Panc1 (cell line): ENCODE measurements around the gene FBXW4. TPM values are rescaled to one million over a fixed set of nuclear protein-coding genes. Genes with fewer than 3 reads are reported as not detected.

ENCODE experiments used
- ATAC-seq: fragments of 200-7000 bp; cut with Tn5 transposase; 2 replicates; pipeline ENCODE4 v1.9.1; 2020; ENCODE audit warnings: mild to moderate bottlenecking, moderate library complexity
- BruUV-seq: library from RNA; stranded (reverse); fragments of 400-500 nt; replicated peaks from 2 replicates; lab custom pipeline; 2021; lab: Mats Ljungman, UMichigan
- CTCF ChIA-PET: fragments of 300-600 bp; sonication (Branson Sonifier 250); formaldehyde crosslinking; loops from one replicate; lab custom pipeline; 2022; ENCODE audit warnings: antibody characterized with exemption; lab: Charles Lee
- POLR2A ChIA-PET: fragments of 300-600 bp; sonication (Branson Sonifier 250); formaldehyde crosslinking; loops from one replicate; lab custom pipeline; 2022; ENCODE audit warnings: antibody characterized with exemption; lab: Charles Lee
- DNase-seq: peaks from one replicate; pipeline ENCODE4 v3.0.0-alpha.2; 2010; ENCODE audit warnings: low read depth, low spot score
- H3K27ac ChIP-seq: 2 replicates; pipeline ENCODE4 v1.5.1; 2011; ENCODE audit warnings: mild to moderate bottlenecking, low read length, inconsistent platforms
- H3K27me3 ChIP-seq: fragments of 200-500 bp; sonication (Bioruptor generic); 2 replicates; pipeline ENCODE4 v1.6.0; 2014; ENCODE audit warnings: low read length, inconsistent platforms; ENCODE audit not compliant: control insufficient read depth, insufficient read depth
- H3K36me3 ChIP-seq: fragments of 200-500 bp; sonication (Bioruptor generic); 2 replicates; pipeline ENCODE4 v1.5.1; 2014; ENCODE audit warnings: inconsistent platforms, mild to moderate bottlenecking, low read length, moderate library complexity; ENCODE audit not compliant: control insufficient read depth, insufficient read depth
- H3K4me1 ChIP-seq: 2 replicates; pipeline ENCODE4 v1.5.1; 2011; ENCODE audit warnings: inconsistent platforms, mild to moderate bottlenecking, low read length, moderate library complexity; ENCODE audit not compliant: control insufficient read depth, insufficient read depth
- H3K4me3 ChIP-seq, 2 experiments: 2 replicates each; pipeline ENCODE4 v1.5.1; 2011 to 2012; ENCODE audit warnings: low read depth in 2 of 2, low read length in 2 of 2, mild to moderate bottlenecking in 2 of 2, inconsistent platforms in 1 of 2, moderate library complexity in 1 of 2
- H3K9me3 ChIP-seq: fragments of 200-500 bp; sonication (Bioruptor generic); 2 replicates; pipeline ENCODE4 v1.5.1; 2014; ENCODE audit warnings: low read depth, mild to moderate bottlenecking, inconsistent platforms, low read length, moderate library complexity; ENCODE audit not compliant: control insufficient read depth, insufficient read depth
- CTCF ChIP-seq: fragments of 450-650 bp; IDR thresholded peaks from 2 replicates; pipeline ENCODE4 v1.5.1; 2017; ENCODE audit warnings: mild to moderate bottlenecking
- POLR2AphosphoS5 ChIP-seq: IDR thresholded peaks from 2 replicates; pipeline ENCODE4 v1.6.1; 2012; ENCODE audit warnings: mild to moderate bottlenecking, low read depth, low read length, moderate library complexity
- REST ChIP-seq, 2 experiments: IDR thresholded peaks; 2 replicates each; pipeline ENCODE4 v1.6.1; 2011 to 2012; ENCODE audit warnings: low read depth in 2 of 2, control low read depth in 1 of 2, low read length in 1 of 2, mild to moderate bottlenecking in 1 of 2, moderate library complexity in 1 of 2; ENCODE audit not compliant: insufficient read depth in 1 of 2
- SIN3A ChIP-seq: IDR thresholded peaks from 2 replicates; pipeline ENCODE4 v1.6.1; 2012; ENCODE audit warnings: low read depth, mild to moderate bottlenecking, low read length, moderate library complexity, borderline replicate concordance; ENCODE audit not compliant: insufficient read depth
- TCF7L2 ChIP-seq: IDR thresholded peaks from 2 replicates; pipeline ENCODE4 v1.6.1; 2011; ENCODE audit warnings: mild to moderate bottlenecking, low read depth, low read length, inconsistent platforms
- in situ Hi-C: cut with HindIII; loops from 2 replicates; pipeline ENCODE4 v1.10.0; 2016; ENCODE audit warnings: low sequenced_read_pairs, low pct_unique_long_range_greater_than_20kb
- intact Hi-C: fragments of 100-400 bp; cut with micrococcal nuclease; formaldehyde crosslinking; loops from one replicate; pipeline ENCODE4 v1.10.0; 2022; ENCODE audit not compliant: unreplicated experiment
- total RNA-seq: library from RNA; stranded (reverse); gene quantifications from one replicate; pipeline ENCODE4 v1.2.1, GENCODE V29; 2021; ENCODE audit not compliant: unreplicated experiment

Gene FBXW4
- total RNA-seq, 1 experiment from 2014 or later: 61.5 TPM

GRCh38 chr10:101691081-101691480 lies 3.9 kb downstream of the FBXW4 start:
- POLR2A ChIA-PET: no interaction called here
- Histone ChIP-seq H3K4me1 (peaks cover 26% of the 10 kb centered on the region; the same call in 1 of the 2 replicates), H3K9me3 (no peaks in the 10 kb centered on the region), H3K36me3 (no peaks in the 10 kb centered on the region; the same call in 1 of the 2 replicates), H3K27ac (no peak overlapping the region), H3K27me3 (no peaks in the 10 kb centered on the region), H3K4me3 (no peak overlapping the region)
- ATAC-seq (no peak), DNase-seq (no peak)
- BruUV-seq: TSS peak; percentile 9
- intact Hi-C loops (no loop called here), in situ Hi-C loops (no loop called here)
- TF ChIP-seq REST (IDR thresholded peaks at IDR 0.05; ENCODE audit: insufficient read depth in 1 of 2, low read depth in 2 of 2, low read length in 1 of 2): no peak
- no peak for TF ChIP-seq TCF7L2
- TF ChIP-seq SIN3A: no peak
- TF ChIP-seq CTCF: no peak
- no peak for TF ChIP-seq POLR2AphosphoS5
- CTCF ChIA-PET: no interaction called here

DNA sequence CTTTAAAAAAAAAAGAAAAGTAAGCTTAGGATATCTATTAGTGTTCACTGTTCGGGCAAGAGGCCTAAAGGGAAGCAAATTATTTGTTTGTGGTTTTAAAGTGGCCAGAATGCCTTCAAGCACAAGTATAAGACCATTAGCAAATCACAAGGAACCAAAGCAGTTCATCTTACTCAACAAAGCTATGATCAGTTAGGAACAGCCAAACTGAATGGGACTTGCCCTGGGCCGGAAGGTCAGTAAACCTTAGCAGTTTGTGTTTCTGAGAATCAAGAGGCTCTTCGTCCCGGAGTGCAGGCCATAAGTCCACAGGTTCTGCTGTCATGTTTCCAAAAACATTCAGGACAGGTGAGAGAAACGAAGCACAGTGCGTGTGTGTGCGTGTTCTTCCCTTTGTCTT lies 4.5 kb downstream of the FBXW4 start:
- BruUV-seq: no TSS peak
- DNase-seq (no peak), ATAC-seq (no peak)
- Histone ChIP-seq H3K4me1 (peaks cover 20% of the 10 kb centered on the region; the same call in 1 of the 2 replicates), H3K4me3 (no peak overlapping the region), H3K36me3 (no peaks in the 10 kb centered on the region; the same call in 1 of the 2 replicates), H3K9me3 (no peaks in the 10 kb centered on the region), H3K27me3 (no peaks in the 10 kb centered on the region), H3K27ac (no peak overlapping the region)
- intact Hi-C loops (no loop called here), in situ Hi-C loops (no loop called here)
- POLR2A ChIA-PET: no interaction called here
- no peak for TF ChIP-seq TCF7L2
- CTCF ChIA-PET: no interaction called here

DNA sequence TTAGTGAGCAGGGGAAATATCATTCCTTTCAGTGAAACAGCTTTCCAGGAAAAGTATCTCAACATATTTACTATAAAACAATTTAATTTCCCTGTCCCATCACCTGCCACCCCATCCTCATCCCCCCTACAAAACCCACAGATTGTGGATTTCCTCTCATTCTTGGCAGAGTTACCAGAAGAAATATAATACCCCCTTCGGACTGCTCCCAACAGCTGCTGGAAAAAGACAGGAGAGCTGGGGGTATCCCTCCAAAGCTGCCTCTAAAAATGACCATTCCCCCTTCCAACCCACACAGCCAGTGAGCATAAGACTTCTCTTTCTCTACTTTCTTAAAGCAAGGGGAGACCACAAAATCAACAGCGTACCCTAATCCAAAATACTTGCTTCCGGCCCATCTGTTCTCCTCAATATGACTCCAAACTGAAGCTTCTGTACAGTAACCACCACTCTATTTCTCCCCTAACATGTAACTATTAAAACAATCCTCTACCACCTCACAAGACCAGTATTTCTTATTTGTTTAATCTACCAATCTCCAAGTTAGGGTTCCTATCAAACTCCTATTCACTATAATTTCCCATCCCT lies 7.8 kb downstream of the FBXW4 start:
- CTCF ChIA-PET: no interaction called here
- ATAC-seq: no peak
- POLR2A ChIA-PET: interaction anchor here (0.6 kb wide), 1 partner anchor 170 kb away, joined by 6 read pairs; no protein-coding TSS in a partner anchor

More for the DNA sequence above, 7.8 kb downstream of the FBXW4 start:
- in situ Hi-C loops (no loop called here), intact Hi-C loops (no loop called here)
- no peaks in the 10 kb centered on the region for H3K36me3 ChIP-seq
- no peaks in the 10 kb centered on the region for H3K27me3 ChIP-seq
- no TSS peak for BruUV-seq
- no peak for DNase-seq
- no peaks in the 10 kb centered on the region for H3K9me3 ChIP-seq
- H3K4me1 ChIP-seq: peaks cover 12% of the 10 kb centered on the region; the same call in 1 of the 2 replicates
- TF ChIP-seq REST (IDR thresholded peaks at IDR 0.05; ENCODE audit: insufficient read depth in 1 of 2, low read depth in 2 of 2, low read length in 1 of 2): no peak
- no peak for TF ChIP-seq POLR2AphosphoS5
- no peak for TF ChIP-seq TCF7L2
- TF ChIP-seq CTCF: no peak
- TF ChIP-seq SIN3A: no peak
- no peak overlapping the region for H3K4me3 ChIP-seq
- no peak overlapping the region for H3K27ac ChIP-seq
